GM18507 (cell line): ENCODE data around the gene CPVL.
"Not testable (repeated sequence)": the region's sequence is repeated elsewhere in the genome, so short reads cannot be mapped to it uniquely, and the experiment has no call there.

Experiments used
- DNase-seq: peaks from one replicate; pipeline ENCODE4 v3.0.0; 2011; ENCODE audit warnings: low read depth; ENCODE audit not compliant: insufficient read length; ENCODE audit errors: extremely low spot score
- FAIRE-seq: peaks from 2 replicates; lab custom pipeline; 2011; peaks lifted over from hg19 to GRCh38; lab: Jason Lieb, UNC

The CPVL gene

DNA sequence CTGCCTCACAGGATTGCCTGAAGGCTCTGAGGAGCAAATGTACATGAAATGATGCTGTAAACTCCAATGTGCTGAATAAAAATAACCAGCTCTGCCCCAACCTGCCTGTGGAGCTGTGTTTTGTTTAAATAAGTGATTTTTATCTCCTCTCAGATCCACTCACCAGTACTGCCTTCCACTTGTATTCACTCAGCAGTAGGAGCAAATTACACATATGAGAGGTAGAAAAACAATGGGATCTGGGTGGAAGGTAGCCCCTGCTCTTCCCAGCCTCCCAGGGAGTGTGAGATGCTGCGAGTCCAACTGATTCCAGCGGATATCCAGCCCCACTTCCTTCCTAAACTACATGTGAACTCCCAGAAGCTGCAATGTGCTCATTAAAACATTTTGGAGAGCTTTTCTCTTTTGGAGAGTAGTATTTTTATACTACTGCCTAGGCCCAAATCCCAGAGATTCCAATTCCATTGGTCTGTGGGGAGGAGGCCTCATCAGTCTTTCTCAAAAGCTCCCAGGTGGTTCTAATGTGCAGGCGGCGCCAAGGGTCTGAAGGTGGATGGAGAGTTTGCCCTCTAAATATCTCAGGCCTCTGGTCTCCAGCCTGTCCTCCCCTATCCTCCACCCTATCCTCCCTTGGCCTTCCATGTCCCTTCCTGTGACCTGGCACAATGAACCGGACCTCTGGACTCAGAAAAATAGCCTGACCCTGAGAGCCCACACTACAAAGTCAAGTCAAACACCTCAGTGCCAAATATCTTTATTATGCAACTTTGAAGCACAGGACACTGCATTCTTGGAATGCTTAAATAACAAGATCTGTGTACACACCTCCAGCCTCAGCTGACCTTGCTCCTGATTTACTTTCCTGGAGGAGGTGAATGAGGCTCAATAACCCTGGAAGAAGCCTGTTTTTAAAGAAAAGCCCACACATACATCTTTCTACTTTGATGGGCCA lies 46.2 kb downstream of the CPVL start:
- no peak for FAIRE-seq
- no peak for DNase-seq

DNA sequence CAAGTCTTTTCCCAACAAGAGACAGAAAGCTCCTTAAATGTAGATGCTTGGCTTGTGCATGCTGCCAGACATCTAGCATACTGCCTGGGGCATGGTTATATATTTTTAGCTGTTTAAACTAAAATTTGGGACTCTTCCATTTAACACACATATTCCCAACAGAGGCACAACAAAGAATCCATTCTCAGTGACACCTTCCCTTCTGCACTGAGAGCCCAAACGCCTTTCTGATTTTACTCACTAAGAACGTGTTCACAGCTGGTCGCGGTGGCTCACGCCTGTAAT lies 49.9 kb downstream of the CPVL start:
- FAIRE-seq (no peak), DNase-seq (no peak)

DNA sequence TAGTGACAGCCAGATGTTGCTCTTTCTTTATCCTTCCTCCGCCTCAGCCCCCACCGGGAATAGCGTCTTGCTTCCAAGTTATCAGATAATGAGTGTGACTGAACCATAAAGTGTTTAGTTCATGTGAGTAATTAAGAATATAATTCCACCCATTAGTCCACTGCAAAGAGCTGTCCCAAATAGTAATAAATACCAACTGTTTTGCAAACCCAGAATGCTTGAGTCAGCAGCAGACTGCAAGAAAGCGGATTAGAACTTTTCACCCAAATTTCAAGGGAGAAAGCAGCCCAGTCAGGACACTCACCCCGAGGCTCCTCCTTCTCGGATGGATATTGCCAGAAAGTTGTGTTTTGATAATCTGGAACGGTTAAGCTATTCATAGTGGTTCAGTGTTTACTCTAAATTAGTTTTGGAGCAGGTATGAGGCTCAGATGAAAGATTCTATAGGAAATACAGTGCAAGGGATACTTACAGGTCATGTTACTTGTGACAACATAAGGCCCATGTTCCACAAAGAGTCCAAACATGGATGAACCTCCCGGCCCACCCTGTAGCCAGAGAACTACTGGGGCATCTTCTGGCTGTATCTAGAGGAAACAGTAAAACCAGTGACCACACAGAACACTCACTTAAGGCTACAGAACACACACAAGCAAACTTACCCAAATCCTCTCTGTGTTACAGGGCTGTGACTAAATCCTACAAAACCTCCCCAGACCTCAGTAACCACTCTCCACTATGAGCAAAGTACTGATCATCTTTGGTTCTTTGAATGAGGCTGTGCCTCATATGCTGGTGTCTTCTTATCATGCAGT lies 50.5 kb downstream of the CPVL start:
- FAIRE-seq (no peak), DNase-seq (no peak)

DNA sequence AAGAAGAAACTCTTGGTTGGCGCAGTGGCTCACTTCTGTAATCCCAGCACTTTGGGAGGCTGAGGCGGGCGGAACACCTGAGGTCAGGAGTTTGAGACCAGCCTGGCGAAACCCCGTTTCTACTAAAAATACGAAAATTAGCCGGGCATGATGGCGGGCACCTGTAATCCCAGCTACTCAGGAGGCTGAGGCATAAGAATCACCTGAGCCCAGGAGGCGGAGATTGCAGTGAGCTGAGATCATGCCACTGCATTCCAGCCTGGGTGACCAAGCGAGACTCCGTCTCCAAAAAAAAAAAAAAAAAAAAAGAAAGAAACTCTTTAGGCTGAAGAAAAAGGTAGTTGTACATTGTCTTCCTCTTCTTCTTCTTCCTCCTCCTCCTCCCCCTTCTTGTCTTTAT lies 53.2 kb downstream of the CPVL start:
- DNase-seq, FAIRE-seq: not testable (repeated sequence)

DNA sequence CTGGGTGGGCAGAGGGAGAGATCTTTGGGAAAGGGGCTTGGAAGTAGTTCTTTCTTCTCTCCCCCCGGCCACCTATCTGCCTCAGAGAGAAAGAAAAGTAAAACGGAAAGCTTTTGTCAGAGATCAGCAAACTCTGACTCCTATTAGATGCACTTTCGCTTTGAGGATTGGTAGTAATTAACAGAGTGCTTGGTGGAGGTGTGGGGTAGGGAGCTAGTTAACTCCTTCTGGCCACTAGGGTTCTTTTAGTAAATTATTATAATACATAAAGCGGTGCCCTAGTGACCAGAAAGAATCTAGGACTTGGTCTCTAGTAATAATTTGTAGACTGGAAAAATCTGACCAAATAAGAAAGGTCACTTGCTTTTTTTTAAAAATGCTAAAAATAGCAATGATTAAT lies 54.6 kb downstream of the CPVL start:
- FAIRE-seq = peak; percentile 29
- no peak for DNase-seq

DNA sequence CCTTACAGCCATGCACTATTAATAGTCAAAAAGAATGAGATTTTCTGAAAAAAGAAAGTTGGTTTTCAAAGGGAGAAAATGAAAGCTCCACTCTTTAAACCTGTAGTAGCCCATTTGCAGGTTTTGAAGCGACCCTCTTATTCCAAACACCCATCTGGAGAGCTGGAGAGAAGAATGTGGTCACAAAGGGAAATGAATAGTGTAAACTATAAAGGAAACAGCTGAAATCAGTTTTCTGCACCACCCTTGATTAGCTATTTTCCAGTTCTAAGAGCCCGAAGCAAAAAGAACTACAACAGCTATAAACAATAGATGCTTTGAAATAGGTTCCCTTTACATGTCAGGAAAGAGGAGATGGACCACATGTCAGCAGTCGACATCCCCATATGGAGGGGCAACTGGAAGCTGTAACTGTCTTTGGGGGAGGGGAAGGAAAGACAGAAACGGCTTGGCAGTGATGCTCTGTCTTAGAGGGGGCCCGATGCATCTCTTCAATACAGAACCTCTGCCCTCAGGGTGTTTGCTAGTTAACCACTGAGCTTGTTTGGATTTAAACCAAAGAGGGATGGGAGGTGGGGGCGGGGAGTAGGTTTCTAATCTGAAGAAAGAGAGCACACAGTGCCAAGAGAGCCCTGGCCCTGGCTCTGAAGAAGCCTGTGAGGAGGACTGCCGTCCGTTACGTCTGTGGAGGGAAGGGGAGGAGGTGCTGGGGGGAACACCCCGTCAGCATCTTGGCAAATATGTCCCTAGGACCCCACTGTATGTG lies 55.3 kb downstream of the CPVL start:
- DNase-seq (no peak), FAIRE-seq (no peak)

DNA sequence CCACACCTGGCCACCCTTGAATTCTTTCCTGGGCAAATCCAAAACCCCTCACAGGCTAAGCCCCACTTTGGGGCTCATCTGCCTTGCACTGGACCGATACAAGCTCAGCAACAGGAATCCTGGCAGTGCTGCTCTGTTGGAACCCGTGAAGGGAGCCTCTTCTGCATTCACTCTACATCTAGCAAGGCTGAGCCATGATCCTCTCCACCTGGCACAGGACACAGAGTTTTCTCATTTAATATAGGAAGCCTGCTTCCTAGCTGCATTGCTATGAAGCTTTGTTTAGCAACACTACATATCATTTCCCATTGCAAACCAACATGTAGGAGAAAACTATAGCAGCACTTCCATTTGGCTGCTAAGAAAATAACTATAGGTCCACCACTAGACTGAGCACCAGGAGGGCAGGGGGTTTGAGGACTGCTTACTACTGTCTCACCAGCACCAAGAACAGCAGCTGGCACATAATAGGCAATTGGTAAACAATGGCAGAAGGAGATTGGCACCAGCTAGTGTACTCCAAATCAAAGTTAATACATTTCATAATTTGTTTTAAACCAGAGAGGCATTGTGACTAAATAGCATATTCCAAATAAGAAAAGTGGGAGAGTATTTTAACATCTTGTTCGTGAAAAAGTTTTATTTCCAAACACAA lies 56.1 kb downstream of the CPVL start:
- no peak for DNase-seq
- FAIRE-seq = no peak

DNA sequence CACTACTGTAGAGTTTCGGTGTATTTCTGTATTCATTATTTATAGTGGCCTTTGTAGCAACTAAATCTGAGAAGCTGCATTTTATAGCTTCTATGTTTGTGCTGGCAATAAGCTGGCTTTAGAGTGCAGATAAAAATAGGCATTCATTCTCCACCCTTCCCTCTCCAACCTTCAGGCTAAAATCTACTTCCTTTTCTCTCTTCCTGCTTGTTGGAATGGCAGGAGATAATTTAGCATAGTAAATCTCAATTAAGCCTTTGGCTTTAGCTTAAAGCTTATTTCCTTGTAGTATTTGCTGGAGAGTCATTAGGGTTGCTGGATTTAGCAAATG lies 58.5 kb downstream of the CPVL start:
- DNase-seq = no peak
- no peak for FAIRE-seq

DNA sequence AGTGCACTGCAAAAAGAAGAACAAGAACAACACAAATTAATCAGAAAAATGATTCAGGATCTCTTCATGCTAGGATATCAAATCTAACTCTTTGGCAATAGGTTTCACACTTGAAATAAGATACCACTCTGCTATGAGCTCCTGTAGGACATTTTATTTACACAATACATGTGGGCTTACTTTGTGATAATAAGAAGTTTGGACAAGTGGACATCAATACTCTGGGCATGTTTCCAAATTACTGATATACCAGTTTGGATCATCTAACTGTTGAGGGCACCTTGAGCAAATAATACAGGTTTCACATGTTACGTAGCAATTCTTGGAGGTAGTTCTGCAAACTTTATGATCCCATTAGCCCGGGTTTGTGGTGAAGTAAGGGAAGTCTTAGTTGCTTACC lies 59.8 kb downstream of the CPVL start:
- no peak for FAIRE-seq

DNA sequence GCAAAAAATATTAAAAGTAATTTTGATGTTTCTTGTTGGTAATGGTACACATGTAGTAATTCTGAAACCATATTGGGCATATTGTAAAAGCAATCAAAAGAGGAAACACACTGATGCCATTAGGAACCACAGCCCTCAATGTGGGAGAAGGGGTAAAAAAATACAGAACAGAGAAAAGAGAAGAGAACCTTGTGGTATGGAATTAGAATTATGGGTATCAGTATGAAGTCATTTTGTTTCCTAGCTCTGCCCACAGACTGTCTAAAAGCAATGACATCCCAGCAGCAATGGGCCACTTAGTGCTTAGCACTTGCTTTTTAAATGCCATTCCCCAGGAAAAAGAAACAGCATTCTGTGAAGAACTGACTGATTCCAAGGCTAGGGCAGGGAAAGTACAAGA lies 61.5 kb downstream of the CPVL start:
- no peak for DNase-seq
- FAIRE-seq = no peak

More for the DNA sequence above, 59.8 kb downstream of the CPVL start:
- DNase-seq = no peak

DNA sequence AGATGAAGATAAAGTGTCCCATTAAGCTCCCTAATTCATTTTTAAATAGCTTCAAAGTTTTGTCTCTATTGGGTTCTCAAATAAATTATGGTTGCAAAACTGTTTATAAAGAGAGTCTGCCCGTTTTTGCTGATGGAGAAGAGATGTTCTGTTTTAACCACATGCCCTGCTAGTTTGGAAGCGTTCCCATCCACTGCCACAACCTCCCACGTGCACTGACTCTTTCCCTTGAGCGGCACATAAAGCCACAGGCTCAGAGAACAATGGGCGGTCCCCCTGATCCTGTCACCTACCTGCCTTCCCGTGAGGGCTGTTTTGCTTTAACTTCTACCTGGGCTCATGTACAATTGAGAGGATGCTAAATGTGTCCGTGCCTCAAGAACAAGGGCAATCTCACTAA lies 65.5 kb downstream of the CPVL start:
- DNase-seq = no peak
- FAIRE-seq = no peak

DNA sequence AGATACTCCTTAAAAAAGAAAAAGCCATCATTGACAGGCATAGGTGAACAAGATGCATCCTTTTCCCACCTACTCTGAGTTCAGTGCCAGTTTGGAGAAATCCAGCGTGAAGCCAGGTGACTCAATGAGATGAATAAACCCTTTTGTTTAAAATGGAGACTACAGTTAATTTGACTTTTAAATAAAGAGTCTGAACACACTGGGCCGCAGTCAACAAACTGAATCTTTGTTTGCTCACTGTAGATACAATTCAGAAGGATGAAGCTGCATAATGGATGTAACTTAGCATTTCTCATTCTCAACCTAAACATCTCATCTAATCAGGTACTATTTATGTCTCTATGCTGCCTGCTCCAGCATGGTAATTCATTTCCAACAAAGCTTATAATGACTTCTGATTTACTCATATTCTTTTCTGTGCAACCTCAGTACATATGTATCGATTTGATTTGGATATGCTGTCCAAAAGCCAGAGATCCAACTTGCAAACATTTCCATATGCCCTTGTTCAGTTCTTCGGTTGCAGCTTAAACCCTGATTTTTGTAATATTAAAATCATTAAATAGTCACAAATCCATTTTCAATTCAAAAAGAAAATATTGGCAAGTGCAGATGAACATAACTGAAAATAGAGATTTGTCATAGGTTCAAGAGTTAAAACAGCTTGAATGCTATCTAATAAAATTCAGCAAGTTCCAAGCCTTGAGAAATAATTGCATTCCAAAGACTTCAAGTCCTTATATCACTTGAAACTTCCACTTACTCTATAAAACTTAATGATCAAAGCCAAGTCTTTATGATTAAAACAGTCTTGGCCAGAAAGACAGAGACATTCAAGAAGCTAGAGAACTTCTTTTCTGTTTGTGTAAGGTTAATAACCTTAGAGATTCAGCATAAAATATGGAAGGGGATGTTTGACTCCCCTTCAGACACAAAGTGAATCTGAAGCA lies 67.8 kb downstream of the CPVL start:
- FAIRE-seq (no peak), DNase-seq (no peak)

DNA sequence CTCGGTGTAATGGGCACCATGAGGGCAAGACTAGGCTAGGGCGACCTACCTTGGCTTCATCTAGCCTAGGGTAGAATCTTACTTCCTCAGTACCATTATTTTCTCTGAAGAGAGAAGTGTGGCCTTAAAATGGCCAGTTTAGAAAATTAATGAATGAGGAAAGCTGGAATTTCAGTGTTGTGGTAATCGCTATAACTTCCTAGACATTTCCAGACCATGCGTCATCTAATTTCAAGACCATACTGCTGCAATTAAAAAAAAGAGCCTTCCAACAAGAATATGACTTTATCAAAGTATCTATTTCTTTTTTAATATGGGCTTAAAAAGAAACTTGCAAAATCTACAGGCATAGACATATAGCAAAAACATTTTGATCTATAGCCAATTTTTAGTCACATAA lies 68.5 kb downstream of the CPVL start:
- DNase-seq (no peak), FAIRE-seq (no peak)

DNA sequence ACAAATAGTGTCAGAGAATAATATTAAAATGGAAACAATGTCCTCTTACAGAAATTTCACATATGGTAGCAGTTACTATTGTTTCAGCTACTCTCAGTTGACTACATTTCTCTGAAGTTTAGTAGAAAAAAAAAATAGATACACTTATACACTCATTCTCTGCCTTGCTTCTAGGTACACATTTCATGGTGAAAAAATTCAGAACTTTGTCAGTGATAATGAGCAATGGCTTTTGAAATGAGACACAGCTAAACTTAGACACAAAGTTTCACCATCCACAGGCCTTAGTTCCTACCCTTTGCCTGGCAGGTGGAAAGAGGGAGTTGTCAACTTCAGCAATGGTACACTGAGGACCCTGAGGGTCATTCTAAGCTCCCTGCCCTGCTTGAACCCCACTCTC lies 69.2 kb downstream of the CPVL start:
- DNase-seq (no peak), FAIRE-seq (no peak)

DNA sequence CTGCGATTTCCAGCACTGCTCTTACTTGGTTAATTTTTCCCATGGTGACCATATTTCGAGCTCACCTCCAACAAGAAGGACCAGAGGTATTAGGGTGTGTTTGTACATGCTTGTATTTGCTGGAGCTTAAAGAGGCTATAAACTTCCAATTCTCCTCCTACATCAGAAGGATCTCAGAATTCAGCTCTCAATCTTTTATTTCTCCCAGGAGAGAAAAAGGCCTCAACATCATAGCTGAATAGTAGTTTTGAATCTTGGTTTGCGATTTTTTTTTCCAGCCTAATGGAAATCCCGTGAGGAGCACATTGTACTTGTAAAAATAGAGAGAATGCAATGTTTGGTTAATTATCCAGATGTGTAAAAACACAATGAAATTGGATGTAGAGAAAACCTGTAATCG lies 69.7 kb downstream of the CPVL start:
- no peak for FAIRE-seq
- DNase-seq = no peak

DNA sequence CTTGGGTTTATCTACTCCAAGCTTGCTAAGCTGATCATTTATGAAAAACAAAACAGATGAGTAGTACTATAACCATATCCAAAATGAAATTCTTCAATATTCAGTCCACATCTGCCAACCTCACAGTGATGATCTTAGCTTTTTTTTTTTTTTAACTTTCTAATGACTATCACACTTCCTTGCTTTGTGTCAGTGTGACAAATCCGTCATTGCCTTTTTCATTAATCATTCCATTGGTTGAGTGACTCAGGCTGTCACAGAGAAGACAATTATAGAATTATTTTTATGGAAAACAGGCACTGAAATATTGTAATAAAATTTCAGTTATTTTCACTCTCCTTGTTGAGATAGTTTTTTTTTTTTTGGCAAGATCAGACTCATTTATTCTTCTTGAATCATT lies 70.7 kb downstream of the CPVL start:
- FAIRE-seq (no peak), DNase-seq (no peak)

DNA sequence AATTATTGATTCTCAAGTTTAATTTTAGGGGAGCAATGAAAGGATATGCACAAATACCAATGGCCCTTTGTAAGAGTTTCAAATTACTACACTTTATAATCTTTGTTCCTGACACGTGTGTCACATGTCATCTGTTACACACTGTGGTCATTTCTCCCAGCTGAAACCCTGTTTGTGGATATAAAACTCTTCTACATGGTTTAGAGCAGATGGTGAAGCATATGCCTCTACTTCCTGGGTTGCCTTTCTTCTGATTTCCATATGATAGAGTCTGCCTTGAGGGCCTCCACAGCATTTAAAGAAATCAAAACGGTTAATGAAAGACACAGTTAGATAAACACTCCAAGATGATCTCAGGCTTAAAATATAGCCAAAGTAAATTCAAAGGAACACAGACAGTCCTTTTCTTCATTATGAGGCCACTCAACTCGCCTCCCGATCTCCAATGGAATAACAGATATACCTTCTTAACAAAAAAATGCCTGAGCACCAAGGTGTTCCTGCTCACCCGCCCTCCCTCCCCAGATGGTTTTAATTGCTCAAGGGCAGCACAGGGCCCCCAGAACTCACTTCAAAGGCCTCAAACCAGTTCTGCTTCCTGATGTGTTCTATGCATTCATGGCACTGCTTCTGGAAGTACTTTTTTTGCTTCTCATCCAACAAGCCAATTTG lies 75.0 kb downstream of the CPVL start:
- FAIRE-seq (no peak), DNase-seq (no peak)

DNA sequence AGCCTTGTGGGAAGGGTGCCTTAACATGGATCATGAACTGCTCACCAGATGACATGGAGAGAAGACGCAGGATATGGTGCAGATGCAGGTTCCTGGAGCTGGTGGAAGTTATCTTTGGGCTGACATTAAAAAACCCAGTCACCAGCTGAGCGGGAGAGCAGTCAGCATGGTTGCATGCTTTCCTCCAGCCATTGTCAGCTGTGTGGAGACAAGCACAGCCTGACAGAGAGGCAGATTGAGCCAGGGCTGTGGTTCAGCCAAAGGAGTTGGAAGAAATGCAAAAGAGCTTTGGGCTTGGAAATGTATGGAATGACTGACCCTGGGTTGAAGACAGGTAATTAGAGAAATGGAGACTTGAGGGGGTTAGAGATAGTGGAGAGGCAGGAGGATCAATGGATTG lies 79.7 kb downstream of the CPVL start:
- DNase-seq (no peak), FAIRE-seq (no peak)
